HepG2 (cell line): Measurements from ENCODE around the gene BEAN1. TPM values are rescaled to one million over a fixed set of nuclear protein-coding genes. Genes with fewer than 3 reads are reported as not detected.

Experiments used
- FLYWCH1 ChIP-seq: sonication (generic); formaldehyde crosslinking; IDR thresholded peaks from 2 replicates; pipeline ENCODE4 v1.8.1; 2023; ENCODE audit warnings: mild to moderate bottlenecking, missing genetic modification reagents
- GRHL1 ChIP-seq: sonication (generic); formaldehyde crosslinking; conservative IDR thresholded peaks from 2 replicates; pipeline ENCODE4 v1.8.0; 2022; ENCODE audit warnings: missing genetic modification reagents
- HMGA1 ChIP-seq: sonication (generic); formaldehyde crosslinking; conservative IDR thresholded peaks from 2 replicates; pipeline ENCODE4 v1.4.0; 2020; ENCODE audit warnings: missing genetic modification reagents
- NFE2L1 ChIP-seq: sonication (generic); formaldehyde crosslinking; IDR thresholded peaks from 2 replicates; pipeline ENCODE4 v1.4.0; 2020; ENCODE audit warnings: missing genetic modification reagents, mild to moderate bottlenecking, borderline replicate concordance
- NFKB2 ChIP-seq: sonication (generic); formaldehyde crosslinking; IDR thresholded peaks from 2 replicates; pipeline ENCODE4 v1.4.0; 2020; ENCODE audit warnings: missing genetic modification reagents, borderline replicate concordance
- NR2C2 ChIP-seq: sonication (generic); formaldehyde crosslinking; IDR thresholded peaks from 2 replicates; pipeline ENCODE4 v1.4.0; 2020; ENCODE audit warnings: missing genetic modification reagents, mild to moderate bottlenecking, moderate library complexity, borderline replicate concordance
- SIX1 ChIP-seq: sonication (generic); formaldehyde crosslinking; IDR thresholded peaks from 2 replicates; pipeline ENCODE4 v1.4.0; 2020; ENCODE audit warnings: missing genetic modification reagents, borderline replicate concordance
- SRF ChIP-seq: IDR thresholded peaks from 2 replicates; pipeline ENCODE4 v1.6.1; 2011; ENCODE audit warnings: mild to moderate bottlenecking, low read depth, low read length, moderate library complexity
- TBX2 ChIP-seq: sonication (generic); formaldehyde crosslinking; IDR thresholded peaks from 2 replicates; pipeline ENCODE4 v1.5.0; 2020; ENCODE audit warnings: missing genetic modification reagents, mild to moderate bottlenecking, borderline replicate concordance
- TFDP1 ChIP-seq: IDR thresholded peaks from 2 replicates; pipeline ENCODE4 v1.6.1; 2016; ENCODE audit warnings: missing compliant biosample characterization, missing genetic modification reagents, borderline replicate concordance
- TP53 ChIP-seq: sonication (generic); formaldehyde crosslinking; conservative IDR thresholded peaks from 2 replicates; pipeline ENCODE4 v1.4.0; 2020; ENCODE audit warnings: missing genetic modification reagents
- ZNF18 ChIP-seq: sonication (generic); formaldehyde crosslinking; IDR thresholded peaks from 2 replicates; pipeline ENCODE4 v1.8.0; 2022; ENCODE audit warnings: mild to moderate bottlenecking, missing genetic modification reagents; ENCODE audit not compliant: insufficient replicate concordance
- ZNF225 ChIP-seq: sonication (generic); formaldehyde crosslinking; IDR thresholded peaks from 2 replicates; pipeline ENCODE4 v1.4.0; 2020; ENCODE audit warnings: mild to moderate bottlenecking, missing genetic modification reagents
- ZNF251 ChIP-seq: sonication (generic); formaldehyde crosslinking; IDR thresholded peaks from 2 replicates; pipeline ENCODE4 v1.9.0; 2021; ENCODE audit warnings: mild to moderate bottlenecking, missing genetic modification reagents
- ZNF331 ChIP-seq: sonication (generic); formaldehyde crosslinking; IDR thresholded peaks from 2 replicates; pipeline ENCODE4 v1.4.0; 2020; ENCODE audit warnings: missing genetic modification reagents
- ZNF354B ChIP-seq: sonication (generic); formaldehyde crosslinking; IDR thresholded peaks from 2 replicates; pipeline ENCODE4 v1.8.0; 2022; ENCODE audit warnings: mild to moderate bottlenecking, missing genetic modification reagents
- ZNF549 ChIP-seq: sonication (generic); formaldehyde crosslinking; IDR thresholded peaks from 2 replicates; pipeline ENCODE4 v1.5.0; 2020; ENCODE audit warnings: missing genetic modification reagents
- ZNF672 ChIP-seq: sonication (generic); formaldehyde crosslinking; IDR thresholded peaks from 2 replicates; pipeline ENCODE4 v1.8.1; 2022; ENCODE audit warnings: missing genetic modification reagents
- polyA plus RNA-seq, 8 experiments: library from polyadenylated mRNA; depleted of rRNA in 3 of 8; stranded (reverse) in 7 of 8; unstranded in 1 of 8; fragments of >200 nt; fragmentation: Illumina TruSeq in 4 of 8; extraction: Trizol in 4 of 8; gene quantifications; 2 replicates each; pipeline versions ENCODE4 v1.2.1 to v1.2.3, GENCODE V29; 2011 to 2016; ENCODE audit warnings: low read depth in 4 of 8, missing spikeins in 1 of 8, mixed read lengths in 1 of 8; ENCODE audit not compliant: insufficient read depth in 1 of 8
- total RNA-seq, 5 experiments: library from RNA; depleted of rRNA; stranded (reverse); fragments of >200 nt; fragmentation: Illumina TruSeq; extraction: Trizol; gene quantifications; 2 replicates each; pipeline ENCODE4 v1.2.3, GENCODE V29; 2016; ENCODE audit warnings: low read depth in 1 of 5
- TF ChIP-seq, protein P1 (sequence below): sonication (generic); formaldehyde crosslinking; IDR thresholded peaks from 2 replicates; pipeline ENCODE4 v1.5.0; 2020; ENCODE audit warnings: missing genetic modification reagents, mild to moderate bottlenecking, borderline replicate concordance
- TF ChIP-seq, protein P2 (sequence below): sonication (generic); formaldehyde crosslinking; IDR thresholded peaks from 2 replicates; pipeline ENCODE4 v1.5.0; 2020; ENCODE audit warnings: mild to moderate bottlenecking, missing genetic modification reagents, borderline replicate concordance

The BEAN1 gene
- total and polyA plus RNA-seq, 2 of the 13 experiments (the other 11 are each of a cell fraction or from before 2014, with no cell fraction given): 0.53 to 1.4 TPM

DNA sequence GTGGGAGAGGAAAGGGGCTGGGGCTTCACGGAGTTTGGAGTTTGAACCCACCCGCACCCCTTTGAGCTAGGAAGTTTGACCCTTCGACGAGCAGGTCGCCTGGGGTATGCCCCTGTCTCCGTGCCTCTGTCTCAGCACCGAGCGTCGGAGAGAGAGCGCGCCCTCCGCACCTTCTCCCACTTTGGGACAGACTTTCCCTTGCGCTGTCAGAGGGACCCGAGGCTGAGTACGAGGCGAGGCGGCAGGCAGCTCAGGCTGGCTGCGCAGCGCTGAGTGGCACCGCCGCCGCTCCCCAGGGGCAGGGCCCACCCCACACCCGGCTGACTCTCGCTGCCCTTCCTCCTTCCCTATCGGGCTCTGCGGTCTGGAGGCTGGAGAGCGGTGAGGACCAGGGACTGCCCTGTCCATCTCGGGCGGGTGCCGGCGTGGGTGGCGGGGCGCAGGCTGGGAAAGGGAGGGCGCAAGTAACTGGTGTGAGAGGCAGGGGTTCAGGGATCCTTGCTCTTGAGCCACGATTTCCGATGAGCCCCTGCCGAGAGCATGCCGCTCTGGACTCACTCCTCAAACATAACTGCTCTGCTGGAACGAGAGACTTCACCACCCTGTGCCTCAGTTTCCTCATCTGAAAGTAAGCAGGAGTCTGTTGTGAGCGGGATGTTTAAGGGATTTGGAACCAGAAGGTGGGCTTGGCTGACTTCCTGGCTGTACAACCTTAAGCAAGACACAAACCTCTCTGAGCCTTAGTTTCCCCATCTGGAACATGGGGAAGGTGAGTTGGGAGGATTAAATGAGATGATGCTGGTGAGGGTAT, 981 bp downstream of the BEAN1 start (continued):
- TF ChIP-seq ZNF18 (CRISPR knock-in tag): no peak
- TF ChIP-seq, protein P1, sequence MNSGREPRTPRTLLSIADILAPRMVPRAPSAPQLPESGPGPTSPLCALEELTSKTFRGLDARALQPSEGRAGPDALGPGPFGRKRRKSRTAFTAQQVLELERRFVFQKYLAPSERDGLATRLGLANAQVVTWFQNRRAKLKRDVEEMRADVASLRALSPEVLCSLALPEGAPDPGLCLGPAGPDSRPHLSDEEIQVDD (CRISPR knock-in tag): no peak
- TF ChIP-seq ZNF549 (CRISPR knock-in tag): no peak
- TF ChIP-seq TFDP1 (CRISPR knock-in tag): no peak
- TF ChIP-seq FLYWCH1 (CRISPR knock-in tag): no peak
- TF ChIP-seq HMGA1: no peak
- no peak for TF ChIP-seq TBX2
- no peak for TF ChIP-seq SIX1 (CRISPR knock-in tag)
- no peak for TF ChIP-seq TP53 (CRISPR knock-in tag)
- no peak for TF ChIP-seq ZNF354B (CRISPR knock-in tag)
- TF ChIP-seq ZNF251: no peak
- 0 out of 2 replicates have a peak, but pooled peaks have one; percentile 47 for TF ChIP-seq NFE2L1 (CRISPR knock-in tag)
- no peak for TF ChIP-seq GRHL1 (CRISPR knock-in tag)
- 0 out of 2 replicates have a peak, but pooled peaks have one; percentile 6 for TF ChIP-seq ZNF331
- TF ChIP-seq, protein P2, sequence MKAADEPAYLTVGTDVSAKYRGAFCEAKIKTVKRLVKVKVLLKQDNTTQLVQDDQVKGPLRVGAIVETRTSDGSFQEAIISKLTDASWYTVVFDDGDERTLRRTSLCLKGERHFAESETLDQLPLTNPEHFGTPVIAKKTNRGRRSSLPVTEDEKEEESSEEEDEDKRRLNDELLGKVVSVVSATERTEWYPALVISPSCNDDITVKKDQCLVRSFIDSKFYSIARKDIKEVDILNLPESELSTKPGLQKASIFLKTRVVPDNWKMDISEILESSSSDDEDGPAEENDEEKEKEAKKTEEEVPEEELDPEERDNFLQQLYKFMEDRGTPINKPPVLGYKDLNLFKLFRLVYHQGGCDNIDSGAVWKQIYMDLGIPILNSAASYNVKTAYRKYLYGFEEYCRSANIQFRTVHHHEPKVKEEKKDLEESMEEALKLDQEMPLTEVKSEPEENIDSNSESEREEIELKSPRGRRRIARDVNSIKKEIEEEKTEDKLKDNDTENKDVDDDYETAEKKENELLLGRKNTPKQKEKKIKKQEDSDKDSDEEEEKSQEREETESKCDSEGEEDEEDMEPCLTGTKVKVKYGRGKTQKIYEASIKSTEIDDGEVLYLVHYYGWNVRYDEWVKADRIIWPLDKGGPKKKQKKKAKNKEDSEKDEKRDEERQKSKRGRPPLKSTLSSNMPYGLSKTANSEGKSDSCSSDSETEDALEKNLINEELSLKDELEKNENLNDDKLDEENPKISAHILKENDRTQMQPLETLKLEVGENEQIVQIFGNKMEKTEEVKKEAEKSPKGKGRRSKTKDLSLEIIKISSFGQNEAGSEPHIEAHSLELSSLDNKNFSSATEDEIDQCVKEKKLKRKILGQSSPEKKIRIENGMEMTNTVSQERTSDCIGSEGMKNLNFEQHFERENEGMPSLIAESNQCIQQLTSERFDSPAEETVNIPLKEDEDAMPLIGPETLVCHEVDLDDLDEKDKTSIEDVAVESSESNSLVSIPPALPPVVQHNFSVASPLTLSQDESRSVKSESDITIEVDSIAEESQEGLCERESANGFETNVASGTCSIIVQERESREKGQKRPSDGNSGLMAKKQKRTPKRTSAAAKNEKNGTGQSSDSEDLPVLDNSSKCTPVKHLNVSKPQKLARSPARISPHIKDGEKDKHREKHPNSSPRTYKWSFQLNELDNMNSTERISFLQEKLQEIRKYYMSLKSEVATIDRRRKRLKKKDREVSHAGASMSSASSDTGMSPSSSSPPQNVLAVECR: peak; percentile 25; the same call in 1 of the 2 replicates
- peak; percentile 67; the same call in 1 of the 2 replicates for TF ChIP-seq ZNF225 (CRISPR knock-in tag)
- 0 out of 2 replicates have a peak, but pooled peaks have one; percentile 44 for TF ChIP-seq NR2C2 (CRISPR knock-in tag)
- TF ChIP-seq SRF: no peak
- peak; percentile 99 for TF ChIP-seq ZNF672 (CRISPR knock-in tag)
- TF ChIP-seq NFKB2 (CRISPR knock-in tag): 0 out of 2 replicates have a peak, but pooled peaks have one; percentile 36
